Stomach smooth muscle (tissue), 2 donors: ENCODE measurements around the gene FTO.

Experiments
- H3K27ac ChIP-seq: one replicate; pipeline ENCODE4 v1.7.0; 2013; ENCODE audit warnings: mild to moderate bottlenecking, low read length, inconsistent platforms
- H3K27me3 ChIP-seq, 2 donors: one replicate each; pipeline ENCODE4 v1.7.0; 2013; ENCODE audit warnings: low read length in 2 of 2; ENCODE audit not compliant: insufficient read depth in 2 of 2, control insufficient read depth in 1 of 2
- H3K36me3 ChIP-seq, 2 donors: one replicate each; pipeline ENCODE4 v1.7.0; 2013; ENCODE audit warnings: low read length in 2 of 2; ENCODE audit not compliant: control insufficient read depth in 2 of 2, insufficient read depth in 2 of 2
- H3K4me1 ChIP-seq: one replicate; pipeline ENCODE4 v1.7.0; 2013; ENCODE audit warnings: low read length; ENCODE audit not compliant: control insufficient read depth, insufficient read depth
- H3K4me3 ChIP-seq, 2 donors: one replicate each; pipeline ENCODE4 v1.7.0; 2013; ENCODE audit warnings: low read length in 2 of 2
- H3K9ac ChIP-seq, 2 donors: one replicate each; pipeline ENCODE4 v1.7.0; 2013; ENCODE audit warnings: low read length in 2 of 2, mild to moderate bottlenecking in 1 of 2
- H3K9me3 ChIP-seq, 2 donors: one replicate each; pipeline ENCODE4 v1.7.0; 2013; ENCODE audit warnings: low read length in 2 of 2; ENCODE audit not compliant: control insufficient read depth in 2 of 2
- donor health status: healthy.
- donor health status: Pancreatic carcinoma.

Gene FTO

GRCh38 chr16:53913920-53914319, 210.0 kb downstream of the FTO start:
- no peak overlapping the region for H3K27ac ChIP-seq
- H3K9ac ChIP-seq: no peak overlapping the region
- H3K27me3 ChIP-seq: no peaks in the 10 kb centered on the region
- no peaks in the 10 kb centered on the region for H3K36me3 ChIP-seq
- no peaks in the 10 kb centered on the region for H3K9me3 ChIP-seq
- H3K4me1 ChIP-seq: peaks cover 2% of the 10 kb centered on the region
- H3K4me3 ChIP-seq: no peak overlapping the region

DNA sequence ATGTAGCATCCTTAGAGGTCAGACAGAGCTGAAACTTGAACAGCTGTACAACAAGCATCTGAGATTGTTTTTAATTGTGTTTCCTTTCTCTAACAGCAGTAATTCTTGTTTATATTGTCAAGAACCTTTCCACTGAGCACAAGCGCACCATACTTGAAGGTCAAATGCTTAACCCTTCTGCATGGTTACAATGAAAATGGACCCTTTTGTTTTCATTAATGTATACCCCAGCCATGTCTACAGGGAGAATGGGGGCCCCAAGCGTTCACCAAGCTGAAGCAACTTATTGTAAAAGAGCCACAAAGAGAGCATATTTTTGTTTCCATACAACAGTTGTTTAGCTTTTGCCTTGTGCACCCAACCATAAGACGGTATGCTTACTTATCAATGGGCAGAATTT, 210.8 kb downstream of the FTO start:
- no peaks in the 10 kb centered on the region for H3K36me3 ChIP-seq
- no peaks in the 10 kb centered on the region for H3K9me3 ChIP-seq
- H3K27me3 ChIP-seq: no peaks in the 10 kb centered on the region
- H3K4me1 ChIP-seq: no peaks in the 10 kb centered on the region
- no peak overlapping the region for H3K9ac ChIP-seq
- H3K4me3 ChIP-seq: no peak overlapping the region
- H3K27ac ChIP-seq: no peak overlapping the region

DNA sequence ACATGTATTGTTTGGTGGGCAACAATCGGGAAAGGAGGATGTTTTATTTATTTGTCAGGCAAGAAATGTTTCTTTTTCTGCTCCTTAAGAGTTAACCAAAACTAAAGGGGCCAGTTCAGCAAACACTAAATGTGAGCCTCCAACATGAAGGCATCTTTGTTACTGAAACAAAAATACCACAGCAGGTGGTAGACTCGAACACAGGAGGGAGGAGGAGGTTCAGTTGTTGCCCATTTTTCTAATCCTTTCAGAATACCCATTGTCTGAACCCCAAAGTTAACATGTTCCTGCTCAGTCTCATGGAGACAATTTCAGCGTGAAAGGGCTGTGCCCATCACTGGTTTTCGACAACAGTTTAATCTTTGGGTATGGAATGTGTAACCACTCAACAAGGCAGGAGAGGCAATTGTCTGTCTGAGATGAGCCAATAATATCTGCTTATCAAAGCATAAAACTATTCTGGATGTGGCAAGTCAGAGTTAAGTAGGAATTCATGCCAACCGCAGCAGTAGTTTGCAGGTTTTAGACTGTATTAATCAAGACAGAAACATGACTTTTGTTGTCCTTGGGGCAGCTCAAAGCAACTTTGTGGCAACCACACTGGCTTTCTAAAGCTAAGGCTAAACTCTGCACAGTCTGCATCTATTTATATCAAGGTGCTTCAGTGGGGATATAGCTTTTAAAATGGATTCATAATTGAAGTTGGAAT, 211.7 kb downstream of the FTO start:
- Histone ChIP-seq H3K36me3 (no peaks in the 10 kb centered on the region), H3K4me3 (no peak overlapping the region), H3K27ac (no peak overlapping the region), H3K27me3 (no peaks in the 10 kb centered on the region), H3K4me1 (no peaks in the 10 kb centered on the region), H3K9ac (no peak overlapping the region), H3K9me3 (no peaks in the 10 kb centered on the region)

GRCh38 chr16:53920988-53921387, 217.0 kb downstream of the FTO start:
- Histone ChIP-seq H3K4me3 (no peak overlapping the region), H3K9me3 (no peaks in the 10 kb centered on the region), H3K4me1 (no peaks in the 10 kb centered on the region), H3K27ac (no peak overlapping the region), H3K9ac (no peak overlapping the region), H3K27me3 (no peaks in the 10 kb centered on the region), H3K36me3 (no peaks in the 10 kb centered on the region)

DNA sequence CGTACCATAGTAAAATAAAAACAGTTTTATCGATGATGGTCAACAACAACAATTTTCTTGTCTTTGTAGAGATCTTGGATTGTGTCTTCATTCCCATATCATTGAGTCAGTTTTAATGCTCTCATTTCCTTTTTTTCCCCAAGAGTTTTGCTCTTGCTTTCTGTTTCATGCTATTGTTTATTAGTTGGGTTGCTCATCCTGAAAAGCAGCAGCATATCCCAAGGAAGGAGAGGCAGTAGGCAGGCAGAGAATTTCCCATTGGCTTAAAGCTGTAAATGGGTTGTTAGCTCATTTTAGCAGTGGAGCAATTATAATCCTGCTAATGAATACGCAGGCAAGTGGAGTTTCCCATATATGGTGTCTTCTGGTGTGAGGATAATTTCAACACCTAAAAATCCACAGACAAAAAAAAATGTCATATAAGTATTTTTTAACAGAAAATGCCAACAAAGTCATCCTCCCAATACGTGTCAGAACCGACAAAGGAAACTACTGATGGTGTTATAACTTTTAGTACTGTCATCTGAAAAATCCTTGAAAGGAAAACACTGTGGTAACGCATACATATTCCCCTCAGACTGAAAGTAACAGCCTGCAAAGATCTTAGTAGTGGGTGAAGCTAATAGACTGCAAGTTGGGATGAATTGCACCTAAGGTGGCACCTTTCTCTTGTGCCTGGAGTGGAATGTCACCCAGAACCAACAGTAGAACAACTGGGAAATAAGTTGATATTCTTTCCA, 218.3 kb downstream of the FTO start:
- Histone ChIP-seq H3K27me3 (no peaks in the 10 kb centered on the region), H3K36me3 (no peaks in the 10 kb centered on the region), H3K27ac (no peak overlapping the region), H3K9me3 (no peaks in the 10 kb centered on the region), H3K9ac (no peak overlapping the region), H3K4me1 (no peaks in the 10 kb centered on the region), H3K4me3 (no peak overlapping the region)

GRCh38 chr16:53922807-53923571, 219.0 kb downstream of the FTO start:
- no peak overlapping the region for H3K27ac ChIP-seq
- no peaks in the 10 kb centered on the region for H3K27me3 ChIP-seq
- no peaks in the 10 kb centered on the region for H3K9me3 ChIP-seq
- no peaks in the 10 kb centered on the region for H3K36me3 ChIP-seq
- no peaks in the 10 kb centered on the region for H3K4me1 ChIP-seq
- H3K9ac ChIP-seq: no peak overlapping the region
- no peak overlapping the region for H3K4me3 ChIP-seq

DNA sequence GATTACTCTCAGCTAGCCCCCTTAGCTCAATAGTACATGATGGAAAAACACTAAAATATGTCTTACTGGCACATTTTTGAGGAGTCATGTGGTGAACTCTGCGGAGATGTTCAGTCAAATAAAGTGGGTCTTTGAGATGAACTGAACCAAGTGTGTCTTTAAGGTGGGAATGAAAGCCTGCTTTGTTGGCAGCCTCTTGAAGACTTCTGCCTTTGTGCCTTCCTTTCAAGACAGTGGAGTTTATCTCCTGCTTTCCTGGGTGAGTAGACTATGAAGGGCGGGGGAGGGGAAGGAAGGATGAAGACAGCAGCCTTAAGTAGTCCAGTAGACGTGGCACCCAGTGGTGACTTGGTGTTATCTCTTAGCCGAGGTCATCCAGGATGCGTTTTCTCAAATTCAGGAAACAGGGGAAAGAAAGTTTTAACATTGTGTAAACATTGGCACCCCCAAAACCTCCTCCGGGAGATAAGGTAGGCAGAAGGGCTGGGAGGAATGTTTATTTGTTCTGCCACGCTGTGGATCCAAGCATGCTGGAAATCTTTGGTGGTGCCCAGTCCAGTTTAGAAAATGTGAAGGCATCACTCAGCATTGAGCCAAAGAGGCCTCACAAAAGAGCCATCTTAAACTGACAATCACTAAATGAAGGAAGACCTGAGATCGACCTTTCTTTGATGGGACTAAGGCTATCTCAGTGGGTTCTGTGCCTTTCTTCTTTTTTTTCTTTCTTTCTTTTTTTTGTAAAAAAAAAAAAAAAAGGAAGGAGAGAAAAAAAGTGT, 220.6 kb downstream of the FTO start:
- H3K27ac ChIP-seq: no peak overlapping the region
- no peaks in the 10 kb centered on the region for H3K9me3 ChIP-seq
- H3K27me3 ChIP-seq: no peaks in the 10 kb centered on the region
- H3K4me1 ChIP-seq: no peaks in the 10 kb centered on the region
- H3K4me3 ChIP-seq: no peak overlapping the region
- no peak overlapping the region for H3K9ac ChIP-seq
- H3K36me3 ChIP-seq: no peaks in the 10 kb centered on the region

DNA sequence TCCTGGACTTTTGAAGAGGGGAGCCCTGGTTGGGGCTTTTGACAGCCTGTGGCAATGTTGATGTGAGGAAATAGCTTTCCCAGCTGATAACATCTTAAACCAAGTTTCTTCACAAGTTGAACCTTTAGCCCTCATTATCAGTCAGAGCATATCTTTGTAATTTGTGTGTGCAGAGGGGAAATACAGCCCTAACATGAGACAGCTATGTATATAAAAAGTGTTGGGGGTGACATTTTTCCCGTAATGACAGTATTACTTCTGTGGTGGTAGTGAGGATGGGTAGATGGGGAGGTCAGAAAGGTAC, 221.1 kb downstream of the FTO start:
- Histone ChIP-seq H3K4me1 (no peaks in the 10 kb centered on the region), H3K4me3 (no peak overlapping the region), H3K27me3 (no peaks in the 10 kb centered on the region), H3K27ac (no peak overlapping the region), H3K9me3 (no peaks in the 10 kb centered on the region), H3K36me3 (no peaks in the 10 kb centered on the region), H3K9ac (no peak overlapping the region)

DNA sequence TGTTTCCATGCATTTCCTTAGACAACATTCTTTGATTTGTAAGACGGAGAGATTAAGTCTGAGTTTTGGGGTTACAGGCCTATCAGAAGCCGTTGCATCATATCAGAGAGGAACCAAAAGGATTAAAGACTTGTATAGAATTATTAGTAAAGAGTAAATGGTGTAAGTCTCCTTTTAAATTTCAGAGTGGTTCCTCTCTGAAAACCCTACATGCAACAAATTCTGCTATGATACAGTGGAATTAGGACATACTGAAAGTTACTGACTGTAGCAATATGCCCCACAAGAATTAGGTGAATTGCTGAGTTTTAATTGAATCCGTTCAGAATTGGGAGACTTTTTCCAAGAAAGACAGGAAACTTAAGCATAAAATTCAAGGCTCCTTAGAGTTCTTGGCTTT, 221.6 kb downstream of the FTO start:
- no peaks in the 10 kb centered on the region for H3K27me3 ChIP-seq

DNA sequence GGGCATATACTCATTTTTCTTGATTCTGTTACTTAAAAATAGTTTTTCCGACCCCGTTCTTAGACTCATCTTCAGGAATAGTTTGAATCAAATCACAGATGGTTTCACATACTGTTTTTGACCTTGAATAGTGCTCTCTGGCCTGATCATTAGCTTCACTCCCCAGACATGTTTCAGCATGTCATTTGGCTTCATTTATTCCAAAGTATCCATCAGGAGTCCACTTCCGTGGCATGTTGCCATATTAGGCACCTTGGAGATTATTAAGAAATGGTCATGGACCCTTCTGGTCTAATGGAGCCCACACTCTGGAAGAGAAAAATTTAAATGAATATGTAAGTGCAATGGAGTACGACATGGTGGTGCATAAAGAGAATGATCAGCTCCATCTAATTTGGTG, 222.3 kb downstream of the FTO start:
- Histone ChIP-seq H3K4me1 (no peaks in the 10 kb centered on the region), H3K27me3 (no peaks in the 10 kb centered on the region), H3K4me3 (no peak overlapping the region), H3K9ac (no peak overlapping the region), H3K36me3 (no peaks in the 10 kb centered on the region), H3K27ac (no peak overlapping the region), H3K9me3 (no peaks in the 10 kb centered on the region)

More for the DNA sequence above, 221.6 kb downstream of the FTO start:
- Histone ChIP-seq H3K4me1 (no peaks in the 10 kb centered on the region), H3K4me3 (no peak overlapping the region), H3K9ac (no peak overlapping the region), H3K36me3 (no peaks in the 10 kb centered on the region), H3K9me3 (no peaks in the 10 kb centered on the region), H3K27ac (no peak overlapping the region)
